Transverse colon (tissue), 4 donors: ENCODE measurements around the gene SLC37A3. TPM values are rescaled to one million over a fixed set of nuclear protein-coding genes. Genes with fewer than 3 reads are reported as not detected.
"Not testable (repeated sequence)": the region's sequence is repeated elsewhere in the genome, so short reads cannot be mapped to it uniquely, and the experiment has no call there.

ENCODE experiments used
- DNase-seq: peaks from one replicate; pipeline ENCODE4 v3.0.0-alpha.2; 2019
- H3K27ac ChIP-seq, 4 donors: fragments of 200-600 bp; sonication (generic); 2 replicates each; pipeline ENCODE4 v1.5.1; 2016 to 2018; ENCODE audit warnings: inconsistent platforms in 4 of 4
- H3K27me3 ChIP-seq: fragments of 200-600 bp; sonication (generic); 2 replicates; pipeline ENCODE4 v1.5.1; 2017; ENCODE audit warnings: inconsistent platforms
- H3K36me3 ChIP-seq, 4 donors: fragments of 200-600 bp; sonication (generic); 2 replicates each; pipeline ENCODE4 v1.5.1; 2017 to 2019; ENCODE audit warnings: inconsistent platforms in 4 of 4
- H3K4me1 ChIP-seq, 4 donors: fragments of 200-600 bp; sonication (generic); 2 replicates each; pipeline ENCODE4 v1.5.1; 2017 to 2020; ENCODE audit warnings: inconsistent platforms in 4 of 4
- H3K4me3 ChIP-seq, 4 donors: fragments of 200-600 bp; sonication (generic); 1 replicate in 1 of 4; 2 replicates in 3 of 4; pipeline versions ENCODE4 v1.5.1 to v1.6.1; 2017 to 2019; ENCODE audit warnings: inconsistent platforms in 4 of 4
- H3K9me3 ChIP-seq, 2 donors: fragments of 200-600 bp; sonication (generic); 2 replicates each; pipeline ENCODE4 v1.5.1; 2017 to 2019; ENCODE audit warnings: inconsistent platforms in 2 of 2
- CTCF ChIP-seq, 5 experiments: fragments of 200-600 bp in 3 of 5; fragments of 450-650 bp in 2 of 5; sonication (generic) in 3 of 5; IDR thresholded peaks; 1 replicate in 2 of 5; 2 replicates in 3 of 5; pipeline ENCODE4 v1.5.1; 2016 to 2017; ENCODE audit warnings: antibody characterized with exemption in 5 of 5, inconsistent platforms in 3 of 5, mild to moderate bottlenecking in 2 of 5, moderate library complexity in 1 of 5
- EP300 ChIP-seq: sonication (generic); formaldehyde crosslinking; IDR thresholded peaks from one replicate; pipeline ENCODE4 v1.6.1; 2017; ENCODE audit warnings: antibody characterized with exemption, low read depth
- POLR2A ChIP-seq: fragments of 450-650 bp; IDR thresholded peaks from one replicate; pipeline ENCODE4 v1.6.1; 2016; ENCODE audit warnings: antibody characterized with exemption, mild to moderate bottlenecking, moderate library complexity
- POLR2AphosphoS5 ChIP-seq, 3 donors: sonication (generic); formaldehyde crosslinking; IDR thresholded peaks; one replicate each; pipeline ENCODE4 v1.6.1; 2016; ENCODE audit warnings: antibody characterized with exemption in 3 of 3
- WGBS, 2 donors: methylation state at CpG; one replicate each; pipeline ENCODE4 v1.1.5; 2018; ENCODE audit warnings: low coverage in 1 of 2; 5-methylcytosine and 5-hydroxymethylcytosine counted together
- in situ Hi-C, 4 donors: fragments of 200-750 bp; cut with MboI; loops; one replicate each; pipeline versions ENCODE4 v1.15.0 to v1.15.1; 2017; ENCODE audit warnings: low sequenced_read_pairs in 3 of 4, low pct_ligation_motif_present in 1 of 4, low pct_unique_long_range_greater_than_20kb in 1 of 4
- intact Hi-C: fragments of 100-400 bp; cut with DNase I; formaldehyde crosslinking; loops from one replicate; pipeline ENCODE4 v1.15.1; 2023; ENCODE audit warnings: low total_unique reads
- total RNA-seq, 4 donors: library from RNA; depleted of rRNA; stranded (reverse); fragments of >200 nt; gene quantifications; one replicate each; pipeline ENCODE4 v1.1.0, GENCODE V29; 2016

The SLC37A3 gene
- total RNA-seq, 4 donors from 2014 or later = 34.8 to 132 (median 76.0) TPM

- Histone ChIP-seq H3K4me3 (peak overlapping the region in 1 of 4 donors; percentile 14), H3K27ac (peak overlapping the region; percentile 67 to 80 (median 75)), H3K27me3 (no peaks in the 10 kb centered on the region), H3K9me3 (peaks cover 0 to 8% of the 10 kb centered on the region in 2 donors), H3K36me3 (no peaks in the 10 kb centered on the region), H3K4me1 (peaks cover 13 to 40% (median 20%) of the 10 kb centered on the region in 4 donors)
- TF ChIP-seq CTCF (IDR thresholded peaks at IDR 0.05) (no peak), POLR2AphosphoS5 (IDR thresholded peaks at IDR 0.05) (no peak), POLR2A (no peak)
- intact Hi-C loops = no loop called here
- in situ Hi-C loops = loop anchor here in 2 of 4 donors (25.0 kb wide), 1 partner anchor 153 kb away; no protein-coding TSS in a partner anchor
- DNase-seq = no peak
- WGBS, 2 donors = 34 to 59% methylated on average over 7 to 15 of the region's 15 CpGs
These were observed 82.7 kb downstream of the SLC37A3 start for GRCh38 chr7:140315498-140316164.

GRCh38 chr7:140314573-140315480, 83.5 kb downstream of the SLC37A3 start:
- intact Hi-C loops (no loop called here), in situ Hi-C loops (loop anchor here in 2 of 4 donors (25.0 kb wide), 1 partner anchor 153 kb away; no protein-coding TSS in a partner anchor)
- Histone ChIP-seq H3K9me3 (peaks cover 0 to 8% of the 10 kb centered on the region in 2 donors), H3K4me1 (peaks cover 13 to 35% (median 20%) of the 10 kb centered on the region in 4 donors), H3K27ac (peak overlapping the region; percentile 67 to 80 (median 75)), H3K4me3 (no peak overlapping the region), H3K27me3 (no peaks in the 10 kb centered on the region), H3K36me3 (no peaks in the 10 kb centered on the region)
- TF ChIP-seq POLR2A (no peak), EP300 (no peak), POLR2AphosphoS5 (IDR thresholded peaks at IDR 0.05) (no peak), CTCF (IDR thresholded peaks at IDR 0.05) (no peak)
- no peak for DNase-seq
- 70 to 77% methylated on average over 9 to 21 of the region's 21 CpGs for WGBS, 2 donors

- 81% methylated on average over 2 of the region's 2 CpGs; no CpG with 5 or more reads in 1 of the 2 donors for WGBS, 2 donors
- DNase-seq = no peak
- intact Hi-C loops (no loop called here), in situ Hi-C loops (loop anchor here in 2 of 4 donors (25.0 kb wide), 1 partner anchor 150 kb away; no protein-coding TSS in a partner anchor)
- TF ChIP-seq EP300 = no peak
- TF ChIP-seq POLR2A = no peak
- TF ChIP-seq CTCF (IDR thresholded peaks at IDR 0.05) = no peak
- TF ChIP-seq POLR2AphosphoS5 (IDR thresholded peaks at IDR 0.05) = no peak
- Histone ChIP-seq H3K4me3 (no peak overlapping the region), H3K36me3 (no peaks in the 10 kb centered on the region), H3K9me3 (peaks cover 0 to 8% of the 10 kb centered on the region in 2 donors), H3K27ac (no peak overlapping the region), H3K27me3 (no peaks in the 10 kb centered on the region), H3K4me1 (peaks cover 13 to 49% (median 26%) of the 10 kb centered on the region in 4 donors)
These were observed 86.0 kb downstream of the SLC37A3 start for GRCh38 chr7:140312141-140312846.

GRCh38 chr7:140311128-140311527, 87.2 kb downstream of the SLC37A3 start:
- intact Hi-C loops = not testable (repeated sequence)
- in situ Hi-C loops = loop anchor here in 2 of 4 donors (25.0 kb wide), 1 partner anchor 149 kb away; no protein-coding TSS in a partner anchor
- WGBS, 2 donors = 94% methylated on average over 2 of the region's 2 CpGs; no CpG with 5 or more reads in 1 of the 2 donors

More at GRCh38 chr7:140311128-140311527, 87.2 kb downstream of the SLC37A3 start:
- not testable (repeated sequence) for H3K27ac ChIP-seq, H3K27me3 ChIP-seq, DNase-seq, H3K36me3 ChIP-seq, H3K4me3 ChIP-seq, H3K9me3 ChIP-seq
- H3K4me1 ChIP-seq = peaks cover 8 to 38% (median 17%) of the 10 kb centered on the region in 4 donors
